ENCODE data around the gene PSMC3.

The PSMC3 gene

GRCh38 chr11:47431356-47432083 is 5.3 kb upstream of the PSMC3 start:
- H3K4me3 ChIP-seq (replicated peaks; ENCODE audit: low read depth, low read length), result no peak overlapping the region
- no peak for DNase-seq (ENCODE audit: extremely low read depth, low read depth)
- no peak for TF ChIP-seq CTCF (IDR thresholded peaks at IDR 0.05; ENCODE audit: low read depth, low read length, missing control alignments)

GRCh38 chr11:47430524-47430923 is 4.3 kb upstream of the PSMC3 start:
- TF ChIP-seq CTCF (IDR thresholded peaks at IDR 0.05; ENCODE audit: low read depth, low read length, missing control alignments), result no peak
- H3K4me3 ChIP-seq (replicated peaks; ENCODE audit: low read depth, low read length), result no peak overlapping the region

GRCh38 chr11:47425611-47426010 is 628 bp downstream of the PSMC3 start:
- DNase-seq (ENCODE audit: extremely low read depth, low read depth), result no peak
- H3K4me3 ChIP-seq (replicated peaks; ENCODE audit: low read depth, low read length), result peak overlapping the region; percentile 99

More at GRCh38 chr11:47430524-47430923, 4.3 kb upstream of the PSMC3 start:
- no peak for DNase-seq (ENCODE audit: extremely low read depth, low read depth)

GRCh38 chr11:47418454-47419259 is 7.6 kb downstream of the PSMC3 start:
- H3K4me3 ChIP-seq (replicated peaks; ENCODE audit: low read depth, low read length), result no peak overlapping the region
- no peak for TF ChIP-seq CTCF (IDR thresholded peaks at IDR 0.05; ENCODE audit: low read depth, low read length, missing control alignments)
- no peak for DNase-seq (ENCODE audit: extremely low read depth, low read depth)

More at GRCh38 chr11:47425611-47426010, 628 bp downstream of the PSMC3 start:
- no peak for TF ChIP-seq CTCF (IDR thresholded peaks at IDR 0.05; ENCODE audit: low read depth, low read length, missing control alignments)

GRCh38 chr11:47417712-47418111 is 8.5 kb downstream of the PSMC3 start:
- DNase-seq (ENCODE audit: extremely low read depth, low read depth), result no peak
- H3K4me3 ChIP-seq (replicated peaks; ENCODE audit: low read depth, low read length), result no peak overlapping the region
- no peak for TF ChIP-seq CTCF (IDR thresholded peaks at IDR 0.05; ENCODE audit: low read depth, low read length, missing control alignments)

- 0 out of 2 replicates have a peak overlapping the region, but pooled peaks have one; percentile 7 for H3K4me3 ChIP-seq (replicated peaks; ENCODE audit: low read depth, low read length)
- TF ChIP-seq CTCF (IDR thresholded peaks at IDR 0.05; ENCODE audit: low read depth, low read length, missing control alignments), result no peak
- peak; percentile 91 for DNase-seq (ENCODE audit: extremely low read depth, low read depth)
These were observed 10.2 kb downstream of the PSMC3 start for GRCh38 chr11:47415949-47416472.

All from HFF-Myc (cell line).